HepG2 (cell line): ENCODE results near the gene DDN. TPM values are rescaled to one million over a fixed set of nuclear protein-coding genes. Genes with fewer than 3 reads are reported as not detected.

Experiments
- ARNT2 ChIP-seq: sonication (generic); formaldehyde crosslinking; IDR thresholded peaks from 2 replicates; pipeline ENCODE4 v1.8.0; 2022; ENCODE audit warnings: mild to moderate bottlenecking, low read depth, missing genetic modification reagents, moderate library complexity
- CBX5 ChIP-seq: sonication (generic); formaldehyde crosslinking; IDR thresholded peaks from 2 replicates; pipeline ENCODE4 v1.4.0; 2020; ENCODE audit warnings: missing genetic modification reagents, borderline replicate concordance
- ELF4 ChIP-seq: sonication (generic); formaldehyde crosslinking; IDR thresholded peaks from 2 replicates; pipeline ENCODE4 v1.5.0; 2020; ENCODE audit warnings: missing genetic modification reagents, mild to moderate bottlenecking, moderate library complexity, borderline replicate concordance
- HMG20B ChIP-seq: conservative IDR thresholded peaks from 2 replicates; pipeline ENCODE4 v1.6.1; 2016; ENCODE audit warnings: missing genetic modification reagents, missing compliant biosample characterization
- MATR3 ChIP-seq: sonication (generic); formaldehyde crosslinking; IDR thresholded peaks from 2 replicates; pipeline ENCODE4 v1.4.0; 2020; ENCODE audit warnings: missing genetic modification reagents
- RARG ChIP-seq: sonication (generic); formaldehyde crosslinking; IDR thresholded peaks from 2 replicates; pipeline ENCODE4 v1.4.0; 2020; ENCODE audit warnings: low read depth, mild to moderate bottlenecking, missing genetic modification reagents
- SMAD3 ChIP-seq: sonication (generic); formaldehyde crosslinking; IDR thresholded peaks from 2 replicates; pipeline ENCODE4 v1.4.0; 2020; ENCODE audit warnings: missing genetic modification reagents
- SOX6 ChIP-seq, 2 experiments: fragments of 450-650 bp in 1 of 2; sonication (generic) in 1 of 2; formaldehyde crosslinking in 1 of 2; IDR thresholded peaks; 2 replicates each; pipeline versions ENCODE4 v1.4.0 to v1.6.1; 2017 to 2020; ENCODE audit warnings: antibody characterized with exemption in 1 of 2, mild to moderate bottlenecking in 1 of 2, missing genetic modification reagents in 1 of 2
- SRSF9 ChIP-seq: fragments of 200-400 bp; formaldehyde crosslinking; IDR thresholded peaks from 2 replicates; pipeline ENCODE4 v1.6.1; 2018; ENCODE audit warnings: borderline replicate concordance, mild to moderate bottlenecking, low read depth, low read length; ENCODE audit not compliant: insufficient read depth, poor library complexity, severe bottlenecking
- THYN1 ChIP-seq: sonication (generic); formaldehyde crosslinking; IDR thresholded peaks from 2 replicates; pipeline ENCODE4 v1.8.1; 2023; ENCODE audit warnings: low read depth, mild to moderate bottlenecking, moderate library complexity, missing genetic modification reagents, borderline replicate concordance
- WIZ ChIP-seq: sonication (generic); formaldehyde crosslinking; IDR thresholded peaks from 2 replicates; pipeline ENCODE4 v1.5.1; 2020; ENCODE audit warnings: mild to moderate bottlenecking, missing genetic modification reagents
- ZNF256 ChIP-seq: sonication (generic); formaldehyde crosslinking; conservative IDR thresholded peaks from 2 replicates; pipeline ENCODE4 v1.4.0; 2020; ENCODE audit warnings: missing genetic modification reagents
- ZNF629 ChIP-seq: sonication (generic); formaldehyde crosslinking; conservative IDR thresholded peaks from 2 replicates; pipeline ENCODE4 v1.5.0; 2020; ENCODE audit warnings: missing genetic modification reagents
- ZNF883 ChIP-seq: sonication (generic); formaldehyde crosslinking; IDR thresholded peaks from 2 replicates; pipeline ENCODE4 v1.5.1; 2020; ENCODE audit warnings: mild to moderate bottlenecking, missing genetic modification reagents; ENCODE audit errors: not compliant biosample characterization
- ZSCAN21 ChIP-seq: sonication (generic); formaldehyde crosslinking; IDR thresholded peaks from 2 replicates; pipeline ENCODE4 v1.8.0; 2022; ENCODE audit warnings: mild to moderate bottlenecking, missing genetic modification reagents, moderate library complexity, borderline replicate concordance
- polyA plus RNA-seq, 8 experiments: library from polyadenylated mRNA; depleted of rRNA in 3 of 8; stranded (reverse) in 7 of 8; unstranded in 1 of 8; fragments of >200 nt; fragmentation: Illumina TruSeq in 4 of 8; extraction: Trizol in 4 of 8; gene quantifications; 2 replicates each; pipeline versions ENCODE4 v1.2.1 to v1.2.3, GENCODE V29; 2011 to 2016; ENCODE audit warnings: low read depth in 4 of 8, missing spikeins in 1 of 8, mixed read lengths in 1 of 8; ENCODE audit not compliant: insufficient read depth in 1 of 8
- total RNA-seq, 5 experiments: library from RNA; depleted of rRNA; stranded (reverse); fragments of >200 nt; fragmentation: Illumina TruSeq; extraction: Trizol; gene quantifications; 2 replicates each; pipeline ENCODE4 v1.2.3, GENCODE V29; 2016; ENCODE audit warnings: low read depth in 1 of 5
- TF ChIP-seq, protein P1 (sequence below): sonication (generic); formaldehyde crosslinking; IDR thresholded peaks from 2 replicates; pipeline ENCODE4 v1.4.0; 2020; ENCODE audit warnings: mild to moderate bottlenecking, missing genetic modification reagents
- TF ChIP-seq, protein P2 (sequence below): sonication (generic); formaldehyde crosslinking; IDR thresholded peaks from 2 replicates; pipeline ENCODE4 v1.8.0; 2022; ENCODE audit warnings: missing genetic modification reagents, low read depth, mild to moderate bottlenecking, borderline replicate concordance
- TF ChIP-seq, protein P3 (sequence below): sonication (generic); formaldehyde crosslinking; IDR thresholded peaks from 2 replicates; pipeline ENCODE4 v1.4.0; 2020; ENCODE audit warnings: mild to moderate bottlenecking, missing genetic modification reagents
- TF ChIP-seq, protein P4 (sequence below): sonication (generic); formaldehyde crosslinking; IDR thresholded peaks from 2 replicates; pipeline ENCODE4 v1.5.0; 2020; ENCODE audit warnings: missing genetic modification reagents, mild to moderate bottlenecking, borderline replicate concordance

DDN gene
- total and polyA plus RNA-seq, 2 of the 13 experiments (the other 11 are each of a cell fraction or from before 2014, with no cell fraction given): 0.24 to 0.53 TPM

DNA sequence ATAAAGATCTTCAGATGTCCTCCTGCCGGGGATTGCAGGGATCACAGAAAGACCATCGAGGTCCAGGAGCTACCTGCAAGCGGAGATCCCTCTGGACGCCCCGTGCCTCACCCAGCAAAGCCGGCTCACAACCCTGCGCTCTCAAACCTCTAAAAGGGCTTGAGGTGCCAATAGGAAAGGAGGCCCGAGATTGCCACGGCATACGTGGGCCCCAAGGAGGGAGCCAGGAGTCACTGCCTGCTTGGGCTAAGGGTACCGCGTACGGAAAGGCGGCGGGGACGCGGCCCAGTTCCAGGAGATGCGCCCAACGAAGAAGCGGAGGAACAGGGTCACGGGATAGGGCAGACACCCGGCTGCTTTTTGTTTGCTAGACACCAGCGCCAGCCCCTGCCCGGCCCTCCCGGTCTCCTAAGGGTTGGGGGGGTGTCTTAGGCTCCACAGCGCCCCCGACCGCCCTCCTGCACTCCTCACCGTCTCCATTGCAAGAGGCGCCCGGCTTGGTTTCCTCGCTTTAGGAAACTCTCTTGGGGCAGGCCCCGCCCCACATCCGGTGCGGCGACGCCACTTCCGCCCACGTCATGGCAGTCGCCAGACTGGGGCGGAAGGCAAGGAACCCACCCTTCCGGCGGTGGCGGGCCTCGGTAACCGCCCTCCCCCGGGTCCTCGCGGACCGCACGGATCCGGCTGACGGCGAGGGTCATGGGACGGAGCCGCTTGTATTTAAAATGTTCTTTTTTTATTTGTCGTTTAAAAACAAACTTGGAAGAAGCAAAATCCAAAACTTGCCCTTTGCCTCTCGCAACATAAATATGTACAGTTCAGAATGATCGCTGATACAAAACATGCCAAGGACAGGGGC lies 19.3 kb upstream of the DDN start, which contains the start of gene PRKAG1 (continued):
- TF ChIP-seq THYN1 (CRISPR knock-in tag) (no peak), ZNF629 (CRISPR knock-in tag) (no peak), ELF4 (CRISPR knock-in tag) (peak; percentile 79; the same call in 1 of the 2 replicates), SOX6 (IDR thresholded peaks at IDR 0.05) (no peak), SOX6 (CRISPR knock-in tag; IDR thresholded peaks at IDR 0.05) (peak; percentile 73), ARNT2 (CRISPR knock-in tag) (peak; percentile 37; the same call in 1 of the 2 replicates), ZSCAN21 (CRISPR knock-in tag) (no peak), ZNF883 (no peak), SRSF9 (no peak), CBX5 (CRISPR knock-in tag) (no peak; the same call in 1 of the 2 replicates), HMG20B (CRISPR knock-in tag) (no peak), SMAD3 (CRISPR knock-in tag) (no peak), MATR3 (CRISPR knock-in tag) (no peak), WIZ (0 out of 2 replicates have a peak, but pooled peaks have one; percentile 38), ZNF256 (CRISPR knock-in tag) (no peak), RARG (CRISPR knock-in tag) (no peak)
- TF ChIP-seq, protein P1, sequence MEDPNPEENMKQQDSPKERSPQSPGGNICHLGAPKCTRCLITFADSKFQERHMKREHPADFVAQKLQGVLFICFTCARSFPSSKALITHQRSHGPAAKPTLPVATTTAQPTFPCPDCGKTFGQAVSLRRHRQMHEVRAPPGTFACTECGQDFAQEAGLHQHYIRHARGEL: no peak
- TF ChIP-seq, protein P2, sequence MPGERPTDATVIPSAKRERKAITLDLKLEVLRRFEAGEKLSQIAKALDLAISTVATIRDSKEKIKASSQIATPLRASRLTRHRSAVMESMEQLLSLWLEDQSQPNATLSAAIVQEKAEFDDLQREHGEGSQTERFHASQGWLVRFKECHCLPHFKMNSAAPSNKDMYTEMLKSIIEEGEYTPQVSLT (CRISPR knock-in tag): no peak
- TF ChIP-seq, protein P3, sequence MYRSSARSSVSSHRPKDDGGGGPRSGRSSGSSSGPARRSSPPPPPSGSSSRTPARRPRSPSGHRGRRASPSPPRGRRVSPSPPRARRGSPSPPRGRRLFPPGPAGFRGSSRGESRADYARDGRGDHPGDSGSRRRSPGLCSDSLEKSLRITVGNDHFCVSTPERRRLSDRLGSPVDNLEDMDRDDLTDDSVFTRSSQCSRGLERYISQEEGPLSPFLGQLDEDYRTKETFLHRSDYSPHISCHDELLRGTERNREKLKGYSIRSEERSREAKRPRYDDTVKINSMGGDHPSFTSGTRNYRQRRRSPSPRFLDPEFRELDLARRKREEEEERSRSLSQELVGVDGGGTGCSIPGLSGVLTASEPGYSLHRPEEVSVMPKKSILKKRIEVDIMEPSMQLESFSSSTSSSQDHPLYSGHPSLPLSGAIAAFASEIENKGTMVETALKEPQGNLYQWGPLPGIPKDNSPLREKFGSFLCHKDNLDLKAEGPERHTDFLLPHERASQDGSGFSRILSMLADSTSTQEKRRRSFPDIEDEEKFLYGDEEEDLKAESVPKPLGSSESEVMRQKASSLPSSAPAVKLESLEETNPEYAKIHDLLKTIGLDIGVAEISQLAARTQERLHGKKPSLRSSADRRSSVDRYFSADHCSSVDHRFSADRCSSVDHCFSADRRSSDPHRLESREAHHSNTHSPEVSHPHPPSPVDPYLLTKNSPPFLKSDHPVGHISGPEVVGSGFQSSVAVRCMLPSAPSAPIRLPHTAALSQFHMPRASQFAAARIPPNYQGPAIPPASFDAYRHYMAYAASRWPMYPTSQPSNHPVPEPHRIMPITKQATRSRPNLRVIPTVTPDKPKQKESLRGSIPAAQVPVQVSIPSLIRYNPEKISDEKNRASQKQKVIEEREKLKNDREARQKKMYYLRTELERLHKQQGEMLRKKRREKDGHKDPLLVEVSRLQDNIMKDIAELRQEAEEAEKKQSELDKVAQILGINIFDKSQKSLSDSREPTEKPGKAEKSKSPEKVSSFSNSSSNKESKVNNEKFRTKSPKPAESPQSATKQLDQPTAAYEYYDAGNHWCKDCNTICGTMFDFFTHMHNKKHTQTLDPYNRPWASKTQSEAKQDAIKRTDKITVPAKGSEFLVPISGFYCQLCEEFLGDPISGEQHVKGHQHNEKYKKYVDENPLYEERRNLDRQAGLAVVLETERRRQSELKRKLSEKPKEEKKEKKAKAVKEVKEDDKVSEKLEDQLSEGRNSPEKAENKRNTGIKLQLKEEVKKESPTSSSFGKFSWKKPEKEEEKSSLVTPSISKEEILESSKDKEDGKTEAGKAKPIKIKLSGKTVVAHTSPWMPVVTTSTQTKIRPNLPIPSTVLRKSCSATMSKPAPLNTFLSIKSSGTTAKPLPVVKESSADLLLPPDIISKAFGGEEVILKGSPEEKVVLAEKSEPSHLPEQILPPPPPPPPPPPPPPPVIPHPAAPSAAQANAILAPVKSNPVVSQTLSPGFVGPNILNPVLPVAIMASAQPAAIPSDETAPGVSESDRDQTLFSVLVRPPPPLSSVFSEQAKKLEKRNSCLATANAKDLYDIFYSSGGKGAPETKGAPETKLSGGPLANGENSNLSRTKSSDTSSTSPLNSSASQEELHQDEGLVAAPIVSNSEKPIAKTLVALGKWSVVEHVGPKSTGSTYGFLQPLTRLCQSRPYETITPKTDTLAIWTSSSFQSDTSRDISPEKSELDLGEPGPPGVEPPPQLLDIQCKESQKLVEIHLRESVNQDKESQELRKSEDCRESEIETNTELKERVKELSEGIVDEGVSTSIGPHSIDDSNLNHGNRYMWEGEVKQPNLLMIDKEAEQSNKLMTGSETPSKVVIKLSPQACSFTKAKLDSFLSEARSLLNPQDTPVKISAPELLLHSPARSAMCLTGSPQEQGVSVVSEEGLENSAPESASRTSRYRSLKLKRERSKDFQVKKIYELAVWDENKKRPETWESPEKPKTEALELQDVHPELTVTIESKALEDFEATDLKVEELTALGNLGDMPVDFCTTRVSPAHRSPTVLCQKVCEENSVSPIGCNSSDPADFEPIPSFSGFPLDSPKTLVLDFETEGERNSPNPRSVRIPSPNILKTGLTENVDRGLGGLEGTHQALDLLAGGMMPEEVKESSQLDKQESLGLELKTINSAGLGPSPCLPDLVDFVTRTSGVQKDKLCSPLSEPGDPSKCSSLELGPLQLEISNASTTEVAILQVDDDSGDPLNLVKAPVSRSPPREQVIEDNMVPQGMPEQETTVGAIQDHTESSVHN (CRISPR knock-in tag): no peak
- TF ChIP-seq, protein P4, sequence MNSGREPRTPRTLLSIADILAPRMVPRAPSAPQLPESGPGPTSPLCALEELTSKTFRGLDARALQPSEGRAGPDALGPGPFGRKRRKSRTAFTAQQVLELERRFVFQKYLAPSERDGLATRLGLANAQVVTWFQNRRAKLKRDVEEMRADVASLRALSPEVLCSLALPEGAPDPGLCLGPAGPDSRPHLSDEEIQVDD (CRISPR knock-in tag): no peak
